HG03558 (cell line): ENCODE measurements around the gene PCBP3.
"Not testable (repeated sequence)": the region's sequence is repeated elsewhere in the genome, so short reads cannot be mapped to it uniquely, and the experiment has no call there.

ENCODE experiments used
- ATAC-seq: cut with Tn5 transposase; IDR thresholded peaks from one replicate; pipeline ENCODE4 v1.9.1; 2021; ENCODE audit warnings: moderate number of reproducible peaks; ENCODE audit not compliant: unreplicated experiment; ENCODE audit errors: extremely low read depth

PCBP3 gene

GRCh38 chr21:45820171-45821091, 176.9 kb downstream of the PCBP3 start:
- no peak for ATAC-seq

GRCh38 chr21:45821315-45821962, 177.9 kb downstream of the PCBP3 start:
- ATAC-seq: no peak

GRCh38 chr21:45821998-45822397, 178.5 kb downstream of the PCBP3 start:
- no peak for ATAC-seq

GRCh38 chr21:45822429-45823099, 179.0 kb downstream of the PCBP3 start:
- no peak for ATAC-seq

GRCh38 chr21:45823100-45823681, 179.7 kb downstream of the PCBP3 start:
- no peak for ATAC-seq

- ATAC-seq: no peak
These were observed 181.2 kb downstream of the PCBP3 start for GRCh38 chr21:45824546-45825215.

GRCh38 chr21:45825219-45825618, 181.7 kb downstream of the PCBP3 start:
- no peak for ATAC-seq

GRCh38 chr21:45826676-45827301, 183.3 kb downstream of the PCBP3 start:
- no peak for ATAC-seq

GRCh38 chr21:45827302-45827692, 183.8 kb downstream of the PCBP3 start:
- no peak for ATAC-seq

GRCh38 chr21:45827881-45828579, 184.5 kb downstream of the PCBP3 start:
- no peak for ATAC-seq

- no peak for ATAC-seq
These were observed 185.3 kb downstream of the PCBP3 start for GRCh38 chr21:45828580-45829570.

GRCh38 chr21:45829668-45830067, 186.1 kb downstream of the PCBP3 start:
- no peak for ATAC-seq

GRCh38 chr21:45830221-45830640, 186.7 kb downstream of the PCBP3 start:
- ATAC-seq: no peak

- ATAC-seq: no peak
These were observed 187.3 kb downstream of the PCBP3 start for GRCh38 chr21:45830720-45831366.

- ATAC-seq: no peak
These were observed 188.6 kb downstream of the PCBP3 start for GRCh38 chr21:45831991-45832740.

GRCh38 chr21:45832741-45833235, 189.3 kb downstream of the PCBP3 start:
- ATAC-seq: not testable (repeated sequence)
